Measurements from ENCODE around the gene C5orf47. TPM values are rescaled to one million over a fixed set of nuclear protein-coding genes. Genes with fewer than 3 reads are reported as not detected.

The C5orf47 gene
- total RNA-seq, 8 experiments from 2014 or later, result 0.21 to 0.95 (median 0.46) TPM; not detected in 2

- Histone ChIP-seq H3K4me3 (no peak overlapping the region), H3K27ac (no peak overlapping the region), H3K4me1 (replicated peaks in 1 of 2) (peaks cover 27 to 44% of the 10 kb centered on the region in 2 donors)
- in situ Hi-C loops (cut with MboI; ENCODE audit: low pct_unique_long_range_greater_than_20kb in 2 of 9, low sequenced_read_pairs in 9 of 9, unreplicated experiment in 9 of 9), result loop anchor here in 8 of 9 experiments (5.0 to 25.0 kb wide), 4 partner anchors 348 to 360 kb away; partner anchors contain the start of gene BOD1 (in 5 of the 8)
- whole genome bisulfite sequencing, 10 experiments, result 0 to 100% (median 70%) methylated on average over 1 to 3 of the region's 6 CpGs; no CpG with 5 or more reads in 4 of the 10 experiments
- no peak for ATAC-seq (replicated peaks in 6 of 8)
These were observed 16.4 kb upstream of the C5orf47 start for GRCh38 chr5:173972607-173972924.

- peak overlapping the region in 2 of 5 donors; percentile 12 to 14 for H3K4me3 ChIP-seq
- H3K4me1 ChIP-seq (replicated peaks in 1 of 2), result peaks cover 22 to 39% of the 10 kb centered on the region in 2 donors
- 0 to 15% (median 4%) methylated on average over 4 to 8 of the region's 30 CpGs; no CpG with 5 or more reads in 6 of the 10 experiments for WGBS, 10 experiments
- no peak overlapping the region for H3K27ac ChIP-seq
- in situ Hi-C loops (cut with MboI; ENCODE audit: low pct_unique_long_range_greater_than_20kb in 2 of 9, low sequenced_read_pairs in 9 of 9, unreplicated experiment in 9 of 9), result loop anchor here in 8 of 9 experiments (5.0 to 25.0 kb wide), 4 partner anchors 348 to 361 kb away; partner anchors contain the start of gene BOD1 (in 5 of the 8)
- ATAC-seq (replicated peaks in 6 of 8), result peak; percentile 65 to 92 (median 74)
These were observed 15.9 kb upstream of the C5orf47 start for GRCh38 chr5:173972925-173973615.

- H3K27ac ChIP-seq, result no peak overlapping the region
- peaks cover 17 to 34% of the 10 kb centered on the region in 2 donors for H3K4me1 ChIP-seq (replicated peaks in 1 of 2)
- in situ Hi-C loops (cut with MboI; ENCODE audit: low pct_unique_long_range_greater_than_20kb in 2 of 9, low sequenced_read_pairs in 9 of 9, unreplicated experiment in 9 of 9), result loop anchor here in 8 of 9 experiments (5.0 to 25.0 kb wide), 4 partner anchors 349 to 361 kb away; partner anchors contain the start of gene BOD1 (in 5 of the 8)
- 48 to 80% (median 52%) methylated on average over 1 to 9 of the region's 13 CpGs; no CpG with 5 or more reads in 6 of the 10 experiments for whole genome bisulfite sequencing, 10 experiments
- peak in 5 of 8 experiments; percentile 31 to 37 (median 32) for ATAC-seq (replicated peaks in 6 of 8)
- peak overlapping the region in 2 of 5 donors; percentile 12 to 14 for H3K4me3 ChIP-seq
These were observed 15.4 kb upstream of the C5orf47 start for GRCh38 chr5:173973616-173973969.

- in situ Hi-C loops (cut with MboI; ENCODE audit: low pct_unique_long_range_greater_than_20kb in 2 of 9, low sequenced_read_pairs in 9 of 9, unreplicated experiment in 9 of 9), result loop anchor here (5.0 to 25.0 kb wide), 4 partner anchors 350 to 362 kb away; partner anchors contain the start of gene BOD1 (in 6 of the 9)
- H3K27ac ChIP-seq, result no peak overlapping the region
- H3K4me3 ChIP-seq, result no peak overlapping the region
These were observed 14.2 kb upstream of the C5orf47 start for GRCh38 chr5:173974688-173975239.

GRCh38 chr5:173981185-173981761 is 7.7 kb upstream of the C5orf47 start:
- ATAC-seq (replicated peaks in 6 of 8), result peak in 1 of 8 experiments; percentile 54
- Histone ChIP-seq H3K27ac (no peak overlapping the region), H3K4me3 (no peak overlapping the region), H3K4me1 (replicated peaks in 1 of 2) (no peaks in the 10 kb centered on the region)
- 40 to 79% (median 60%) methylated on average over 1 to 5 of the region's 5 CpGs; no CpG with 5 or more reads in 1 of the 10 experiments for WGBS, 10 experiments
- in situ Hi-C loops (cut with MboI; ENCODE audit: low pct_unique_long_range_greater_than_20kb in 2 of 9, low sequenced_read_pairs in 9 of 9, unreplicated experiment in 9 of 9), result loop anchor here in 1 of 9 experiments (25.0 kb wide), 1 partner anchor 369 kb away; the partner anchor contains the start of gene BOD1

More at GRCh38 chr5:173974688-173975239, 14.2 kb upstream of the C5orf47 start:
- peaks cover 13 to 22% of the 10 kb centered on the region in 2 donors for H3K4me1 ChIP-seq (replicated peaks in 1 of 2)
- 32 to 100% (median 82%) methylated on average over 1 to 5 of the region's 5 CpGs for WGBS, 10 experiments
- no peak for ATAC-seq (replicated peaks in 6 of 8)

GRCh38 chr5:173984218-173984617 is 4.8 kb upstream of the C5orf47 start:
- no peak overlapping the region for H3K27ac ChIP-seq
- H3K4me3 ChIP-seq, result no peak overlapping the region
- H3K4me1 ChIP-seq (replicated peaks in 1 of 2), result no peaks in the 10 kb centered on the region
- ATAC-seq (replicated peaks in 6 of 8), result no peak
- in situ Hi-C loops (cut with MboI; ENCODE audit: low pct_unique_long_range_greater_than_20kb in 2 of 9, low sequenced_read_pairs in 9 of 9, unreplicated experiment in 9 of 9), result loop anchor here in 1 of 9 experiments (25.0 kb wide), 1 partner anchor 372 kb away; the partner anchor contains the start of gene BOD1
- 0 to 82% (median 42%) methylated on average over 1 to 4 of the region's 4 CpGs; no CpG with 5 or more reads in 1 of the 10 experiments for WGBS, 10 experiments

GRCh38 chr5:173989432-173990082 is 587 bp downstream of the C5orf47 start:
- Histone ChIP-seq H3K4me1 (replicated peaks in 1 of 2) (no peaks in the 10 kb centered on the region), H3K27ac (no peak overlapping the region), H3K4me3 (no peak overlapping the region)
- in situ Hi-C loops (cut with MboI; ENCODE audit: low pct_unique_long_range_greater_than_20kb in 2 of 9, low sequenced_read_pairs in 9 of 9, unreplicated experiment in 9 of 9), result loop anchor here in 1 of 9 experiments (25.0 kb wide), 1 partner anchor 377 kb away; the partner anchor contains the start of gene BOD1
- no peak for ATAC-seq (replicated peaks in 6 of 8)
- WGBS, 10 experiments, result 0 to 100% (median 90%) methylated on average over 1 to 8 of the region's 41 CpGs; no CpG with 5 or more reads in 3 of the 10 experiments

GRCh38 chr5:173997331-173997730 is 8.4 kb downstream of the C5orf47 start:
- Histone ChIP-seq H3K4me3 (no peak overlapping the region), H3K27ac (no peak overlapping the region), H3K4me1 (replicated peaks in 1 of 2) (no peaks in the 10 kb centered on the region)
- no peak for ATAC-seq (replicated peaks in 6 of 8)
- in situ Hi-C loops (cut with MboI; ENCODE audit: low pct_unique_long_range_greater_than_20kb in 2 of 9, low sequenced_read_pairs in 9 of 9, unreplicated experiment in 9 of 9), result loop anchor here in 1 of 9 experiments (25.0 kb wide), 1 partner anchor 385 kb away; the partner anchor contains the start of gene BOD1
- 0 to 100% (median 69%) methylated on average over 1 to 4 of the region's 4 CpGs for WGBS, 10 experiments

GRCh38 chr5:173998531-173998930 is 9.6 kb downstream of the C5orf47 start:
- Histone ChIP-seq H3K27ac (no peak overlapping the region), H3K4me3 (no peak overlapping the region), H3K4me1 (replicated peaks in 1 of 2) (no peaks in the 10 kb centered on the region)
- ATAC-seq (replicated peaks in 6 of 8), result no peak
- in situ Hi-C loops (cut with MboI; ENCODE audit: low pct_unique_long_range_greater_than_20kb in 2 of 9, low sequenced_read_pairs in 9 of 9, unreplicated experiment in 9 of 9), result loop anchor here in 1 of 9 experiments (25.0 kb wide), 1 partner anchor 386 kb away; the partner anchor contains the start of gene BOD1
- WGBS, 10 experiments, result 0 to 85% (median 57%) methylated on average over 2 to 4 of the region's 4 CpGs

GRCh38 chr5:174000076-174000475 is 11.1 kb downstream of the C5orf47 start:
- Histone ChIP-seq H3K27ac (no peak overlapping the region), H3K4me3 (no peak overlapping the region), H3K4me1 (replicated peaks in 1 of 2) (no peaks in the 10 kb centered on the region)
- 26 to 96% (median 62%) methylated on average over 3 to 4 of the region's 4 CpGs; no CpG with 5 or more reads in 1 of the 10 experiments for WGBS, 10 experiments
- in situ Hi-C loops (cut with MboI; ENCODE audit: low pct_unique_long_range_greater_than_20kb in 2 of 9, low sequenced_read_pairs in 9 of 9, unreplicated experiment in 9 of 9), result no loop called here
- ATAC-seq (replicated peaks in 6 of 8), result peak in 2 of 8 experiments; percentile 32 to 82

GRCh38 chr5:174003795-174004194 is 14.8 kb downstream of the C5orf47 start:
- H3K4me3 ChIP-seq, result no peak overlapping the region
- no peaks in the 10 kb centered on the region for H3K4me1 ChIP-seq (replicated peaks in 1 of 2)
- no peak for ATAC-seq (replicated peaks in 6 of 8)
- in situ Hi-C loops (cut with MboI; ENCODE audit: low pct_unique_long_range_greater_than_20kb in 2 of 9, low sequenced_read_pairs in 9 of 9, unreplicated experiment in 9 of 9), result no loop called here
- H3K27ac ChIP-seq, result no peak overlapping the region

GRCh38 chr5:174008922-174009321 is 20.0 kb downstream of the C5orf47 start:
- in situ Hi-C loops (cut with MboI; ENCODE audit: low pct_unique_long_range_greater_than_20kb in 2 of 9, low sequenced_read_pairs in 9 of 9, unreplicated experiment in 9 of 9), result no loop called here
- Histone ChIP-seq H3K4me1 (replicated peaks in 1 of 2) (no peaks in the 10 kb centered on the region), H3K4me3 (no peak overlapping the region), H3K27ac (no peak overlapping the region)
- 35 to 100% (median 85%) methylated on average over 1 to 5 of the region's 5 CpGs; no CpG with 5 or more reads in 1 of the 10 experiments for WGBS, 10 experiments
- ATAC-seq (replicated peaks in 6 of 8), result no peak
